Measurements from ENCODE around the gene DUSP8. TPM values are rescaled to one million over a fixed set of nuclear protein-coding genes. Genes with fewer than 3 reads are reported as not detected.

The DUSP8 gene
- total and polyA plus RNA-seq, 4 donors: 2.3 to 39.3 (median 8.0) TPM

GRCh38 chr11:1530686-1531448 is 41.2 kb downstream of the DUSP8 start:
- intact Hi-C loops (cut with DNase I): loop anchor here in 1 of 2 donors (10.0 kb wide), 1 partner anchor 136 kb away; no protein-coding TSS in a partner anchor
- peak overlapping the region in 1 of 2 donors; percentile 33 for H3K27ac ChIP-seq (ENCODE audit: low read depth in 1 of 2, low read length in 2 of 2)
- no peak overlapping the region for H3K4me3 ChIP-seq (ENCODE audit: low read length in 2 of 2)
- no peaks in the 10 kb centered on the region for H3K36me3 ChIP-seq (ENCODE audit: control insufficient read depth in 1 of 2, insufficient read depth in 2 of 2, low read length in 1 of 2)
- no peak for DNase-seq
- WGBS, 2 donors: 89 to 90% methylated on average over 19 of the region's 19 CpGs
- H3K27me3 ChIP-seq (ENCODE audit: control insufficient read depth in 1 of 2, insufficient read depth in 2 of 2, low read length in 1 of 2): no peaks in the 10 kb centered on the region
- no peaks in the 10 kb centered on the region for H3K9me3 ChIP-seq (ENCODE audit: control insufficient read depth, low read length)
- no peak for ATAC-seq (ENCODE audit: low FRiP score)
- peaks cover 0 to 7% of the 10 kb centered on the region in 2 donors for H3K4me1 ChIP-seq (ENCODE audit: control insufficient read depth in 1 of 2, insufficient read depth in 2 of 2, low read length in 2 of 2)

- 89 to 93% methylated on average over 5 of the region's 5 CpGs for WGBS, 2 donors
- Histone ChIP-seq H3K27me3 (ENCODE audit: control insufficient read depth in 1 of 2, insufficient read depth in 2 of 2, low read length in 1 of 2) (no peaks in the 10 kb centered on the region), H3K4me3 (ENCODE audit: low read length in 2 of 2) (no peak overlapping the region), H3K27ac (ENCODE audit: low read depth in 1 of 2, low read length in 2 of 2) (no peak overlapping the region), H3K36me3 (ENCODE audit: control insufficient read depth in 1 of 2, insufficient read depth in 2 of 2, low read length in 1 of 2) (no peaks in the 10 kb centered on the region), H3K4me1 (ENCODE audit: control insufficient read depth in 1 of 2, insufficient read depth in 2 of 2, low read length in 2 of 2) (peaks cover 0 to 7% of the 10 kb centered on the region in 2 donors), H3K9me3 (ENCODE audit: control insufficient read depth, low read length) (no peaks in the 10 kb centered on the region)
- ATAC-seq (ENCODE audit: low FRiP score): no peak
- intact Hi-C loops (cut with DNase I): loop anchor here in 1 of 2 donors (10.0 kb wide), 1 partner anchor 135 kb away; no protein-coding TSS in a partner anchor
- no peak for DNase-seq
These were observed 42.3 kb downstream of the DUSP8 start for GRCh38 chr11:1529774-1530173.

GRCh38 chr11:1529286-1529685 is 42.8 kb downstream of the DUSP8 start:
- 92 to 96% methylated on average over 17 of the region's 17 CpGs for WGBS, 2 donors
- no peaks in the 10 kb centered on the region for H3K9me3 ChIP-seq (ENCODE audit: control insufficient read depth, low read length)
- peaks cover 0 to 7% of the 10 kb centered on the region in 2 donors for H3K4me1 ChIP-seq (ENCODE audit: control insufficient read depth in 1 of 2, insufficient read depth in 2 of 2, low read length in 2 of 2)
- DNase-seq: no peak
- no peak overlapping the region for H3K27ac ChIP-seq (ENCODE audit: low read depth in 1 of 2, low read length in 2 of 2)
- no peak overlapping the region for H3K4me3 ChIP-seq (ENCODE audit: low read length in 2 of 2)
- no peaks in the 10 kb centered on the region for H3K27me3 ChIP-seq (ENCODE audit: control insufficient read depth in 1 of 2, insufficient read depth in 2 of 2, low read length in 1 of 2)
- ATAC-seq (ENCODE audit: low FRiP score): no peak
- intact Hi-C loops (cut with DNase I): no loop called here
- H3K36me3 ChIP-seq (ENCODE audit: control insufficient read depth in 1 of 2, insufficient read depth in 2 of 2, low read length in 1 of 2): no peaks in the 10 kb centered on the region

GRCh38 chr11:1528710-1529109 is 43.4 kb downstream of the DUSP8 start:
- Histone ChIP-seq H3K27me3 (ENCODE audit: control insufficient read depth in 1 of 2, insufficient read depth in 2 of 2, low read length in 1 of 2) (no peaks in the 10 kb centered on the region), H3K9me3 (ENCODE audit: control insufficient read depth, low read length) (no peaks in the 10 kb centered on the region), H3K4me3 (ENCODE audit: low read length in 2 of 2) (no peak overlapping the region), H3K4me1 (ENCODE audit: control insufficient read depth in 1 of 2, insufficient read depth in 2 of 2, low read length in 2 of 2) (peaks cover 0 to 7% of the 10 kb centered on the region in 2 donors), H3K36me3 (ENCODE audit: control insufficient read depth in 1 of 2, insufficient read depth in 2 of 2, low read length in 1 of 2) (no peaks in the 10 kb centered on the region), H3K27ac (ENCODE audit: low read depth in 1 of 2, low read length in 2 of 2) (no peak overlapping the region)
- 94 to 96% methylated on average over 10 of the region's 10 CpGs for WGBS, 2 donors
- DNase-seq: no peak
- intact Hi-C loops (cut with DNase I): no loop called here
- ATAC-seq (ENCODE audit: low FRiP score): no peak

- no peaks in the 10 kb centered on the region for H3K9me3 ChIP-seq (ENCODE audit: control insufficient read depth, low read length)
- 90 to 91% methylated on average over 15 of the region's 15 CpGs for WGBS, 2 donors
- no peaks in the 10 kb centered on the region for H3K36me3 ChIP-seq (ENCODE audit: control insufficient read depth in 1 of 2, insufficient read depth in 2 of 2, low read length in 1 of 2)
- ATAC-seq (ENCODE audit: low FRiP score) (no peak), DNase-seq (no peak)
- no peak overlapping the region for H3K4me3 ChIP-seq (ENCODE audit: low read length in 2 of 2)
- H3K27me3 ChIP-seq (ENCODE audit: control insufficient read depth in 1 of 2, insufficient read depth in 2 of 2, low read length in 1 of 2): no peaks in the 10 kb centered on the region
- H3K27ac ChIP-seq (ENCODE audit: low read depth in 1 of 2, low read length in 2 of 2): no peak overlapping the region
- H3K4me1 ChIP-seq (ENCODE audit: control insufficient read depth in 1 of 2, insufficient read depth in 2 of 2, low read length in 2 of 2): peaks cover 0 to 3% of the 10 kb centered on the region in 2 donors
- intact Hi-C loops (cut with DNase I): no loop called here
These were observed 45.3 kb downstream of the DUSP8 start for GRCh38 chr11:1526785-1527184.

- no peak for ATAC-seq (ENCODE audit: low FRiP score)
- no peaks in the 10 kb centered on the region for H3K27me3 ChIP-seq (ENCODE audit: control insufficient read depth in 1 of 2, insufficient read depth in 2 of 2, low read length in 1 of 2)
- intact Hi-C loops (cut with DNase I): no loop called here
- 81 to 88% methylated on average over 4 of the region's 4 CpGs for WGBS, 2 donors
- no peaks in the 10 kb centered on the region for H3K4me1 ChIP-seq (ENCODE audit: control insufficient read depth in 1 of 2, insufficient read depth in 2 of 2, low read length in 2 of 2)
- H3K27ac ChIP-seq (ENCODE audit: low read depth in 1 of 2, low read length in 2 of 2): no peak overlapping the region
- no peak overlapping the region for H3K4me3 ChIP-seq (ENCODE audit: low read length in 2 of 2)
- no peaks in the 10 kb centered on the region for H3K36me3 ChIP-seq (ENCODE audit: control insufficient read depth in 1 of 2, insufficient read depth in 2 of 2, low read length in 1 of 2)
- H3K9me3 ChIP-seq (ENCODE audit: control insufficient read depth, low read length): no peaks in the 10 kb centered on the region
- DNase-seq: no peak
These were observed 48.3 kb downstream of the DUSP8 start for GRCh38 chr11:1523779-1524178.

- H3K27ac ChIP-seq (ENCODE audit: low read depth in 1 of 2, low read length in 2 of 2): no peak overlapping the region
- no peak for DNase-seq
- H3K4me1 ChIP-seq (ENCODE audit: control insufficient read depth in 1 of 2, insufficient read depth in 2 of 2, low read length in 2 of 2): no peaks in the 10 kb centered on the region
- intact Hi-C loops (cut with DNase I): no loop called here
- no peaks in the 10 kb centered on the region for H3K36me3 ChIP-seq (ENCODE audit: control insufficient read depth in 1 of 2, insufficient read depth in 2 of 2, low read length in 1 of 2)
- ATAC-seq (ENCODE audit: low FRiP score): no peak
- no peaks in the 10 kb centered on the region for H3K27me3 ChIP-seq (ENCODE audit: control insufficient read depth in 1 of 2, insufficient read depth in 2 of 2, low read length in 1 of 2)
- WGBS, 2 donors: 62 to 70% methylated on average over 6 of the region's 6 CpGs
- no peak overlapping the region for H3K4me3 ChIP-seq (ENCODE audit: low read length in 2 of 2)
- H3K9me3 ChIP-seq (ENCODE audit: control insufficient read depth, low read length): no peaks in the 10 kb centered on the region
These were observed 49.0 kb downstream of the DUSP8 start for GRCh38 chr11:1523077-1523476.

- Histone ChIP-seq H3K36me3 (ENCODE audit: control insufficient read depth in 1 of 2, insufficient read depth in 2 of 2, low read length in 1 of 2) (no peaks in the 10 kb centered on the region), H3K4me1 (ENCODE audit: control insufficient read depth in 1 of 2, insufficient read depth in 2 of 2, low read length in 2 of 2) (no peaks in the 10 kb centered on the region)
- intact Hi-C loops (cut with DNase I): no loop called here
These were observed 50.0 kb downstream of the DUSP8 start for GRCh38 chr11:1522081-1522424.

GRCh38 chr11:1521382-1522080 is 50.5 kb downstream of the DUSP8 start:
- no peaks in the 10 kb centered on the region for H3K4me1 ChIP-seq (ENCODE audit: control insufficient read depth in 1 of 2, insufficient read depth in 2 of 2, low read length in 2 of 2)
- H3K36me3 ChIP-seq (ENCODE audit: control insufficient read depth in 1 of 2, insufficient read depth in 2 of 2, low read length in 1 of 2): no peaks in the 10 kb centered on the region
- ATAC-seq (ENCODE audit: low FRiP score): no peak
- no peaks in the 10 kb centered on the region for H3K27me3 ChIP-seq (ENCODE audit: control insufficient read depth in 1 of 2, insufficient read depth in 2 of 2, low read length in 1 of 2)
- DNase-seq: no peak
- 89% methylated on average over 21 of the region's 21 CpGs for WGBS, 2 donors
- H3K9me3 ChIP-seq (ENCODE audit: control insufficient read depth, low read length): no peaks in the 10 kb centered on the region
- no peak overlapping the region for H3K27ac ChIP-seq (ENCODE audit: low read depth in 1 of 2, low read length in 2 of 2)
- intact Hi-C loops (cut with DNase I): no loop called here
- no peak overlapping the region for H3K4me3 ChIP-seq (ENCODE audit: low read length in 2 of 2)

More at GRCh38 chr11:1522081-1522424, 50.0 kb downstream of the DUSP8 start:
- Histone ChIP-seq H3K27me3 (ENCODE audit: control insufficient read depth in 1 of 2, insufficient read depth in 2 of 2, low read length in 1 of 2) (no peaks in the 10 kb centered on the region), H3K9me3 (ENCODE audit: control insufficient read depth, low read length) (no peaks in the 10 kb centered on the region), H3K27ac (ENCODE audit: low read depth in 1 of 2, low read length in 2 of 2) (no peak overlapping the region), H3K4me3 (ENCODE audit: low read length in 2 of 2) (no peak overlapping the region)
- DNase-seq (no peak), ATAC-seq (ENCODE audit: low FRiP score) (no peak)
- 97 to 98% methylated on average over 8 of the region's 8 CpGs for WGBS, 2 donors
